Osteocyte (in vitro differentiated cells): ENCODE measurements around the gene KLK2. TPM values are rescaled to one million over a fixed set of nuclear protein-coding genes. Genes with fewer than 3 reads are reported as not detected.

ENCODE experiments used
- DNase-seq: peaks from one replicate; pipeline ENCODE4 v3.0.0; 2021; ENCODE audit warnings: mixed read lengths; ENCODE audit not compliant: unreplicated experiment; ENCODE audit errors: extremely low spot score
- H3K27ac Mint-ChIP-seq: one replicate; pipeline ENCODE4 v1.8.0; 2021; ENCODE audit warnings: mild to moderate bottlenecking, mixed read lengths; ENCODE audit not compliant: unreplicated experiment
- H3K27me3 Mint-ChIP-seq: one replicate; pipeline ENCODE4 v1.8.0; 2021; ENCODE audit warnings: mixed read lengths; ENCODE audit not compliant: unreplicated experiment
- H3K36me3 Mint-ChIP-seq: one replicate; pipeline ENCODE4 v1.8.0; 2021; ENCODE audit warnings: mixed read lengths; ENCODE audit not compliant: unreplicated experiment
- H3K4me1 Mint-ChIP-seq: one replicate; pipeline ENCODE4 v1.8.0; 2021; ENCODE audit warnings: mixed read lengths; ENCODE audit not compliant: unreplicated experiment
- H3K4me3 Mint-ChIP-seq: one replicate; pipeline ENCODE4 v1.8.0; 2021; ENCODE audit warnings: mild to moderate bottlenecking, moderate library complexity, mixed read lengths; ENCODE audit not compliant: unreplicated experiment
- H3K9me3 Mint-ChIP-seq: one replicate; pipeline ENCODE4 v1.8.0; 2021; ENCODE audit warnings: mixed read lengths; ENCODE audit not compliant: unreplicated experiment
- CTCF ChIP-seq: fragments of 200-600 bp; sonication (generic); IDR thresholded peaks from 2 replicates; pipeline ENCODE4 v1.5.0; 2021; ENCODE audit warnings: antibody characterized with exemption, mild to moderate bottlenecking, moderate library complexity
- total RNA-seq: library from RNA; stranded (reverse); gene quantifications from 2 replicates; pipeline ENCODE4 v1.2.1, GENCODE V29; 2021

The KLK2 gene
- total RNA-seq, 1 donor from 2014 or later: not detected

- peaks cover 2% of the 10 kb centered on the region for H3K27me3 Mint-ChIP-seq
- no peaks in the 10 kb centered on the region for H3K4me1 Mint-ChIP-seq
- H3K36me3 Mint-ChIP-seq: no peaks in the 10 kb centered on the region
- no peak overlapping the region for H3K4me3 Mint-ChIP-seq
- H3K27ac Mint-ChIP-seq: no peak overlapping the region
- no peaks in the 10 kb centered on the region for H3K9me3 Mint-ChIP-seq
- no peak for DNase-seq
- TF ChIP-seq CTCF: no peak
These were observed 35.1 kb downstream of the KLK2 start for GRCh38 chr19:50908336-50908735.

- no peak overlapping the region for H3K27ac Mint-ChIP-seq
- H3K4me3 Mint-ChIP-seq: no peak overlapping the region
- no peak for TF ChIP-seq CTCF
- no peaks in the 10 kb centered on the region for H3K9me3 Mint-ChIP-seq
- no peaks in the 10 kb centered on the region for H3K4me1 Mint-ChIP-seq
- H3K36me3 Mint-ChIP-seq: no peaks in the 10 kb centered on the region
- DNase-seq: no peak
- peaks cover 2% of the 10 kb centered on the region for H3K27me3 Mint-ChIP-seq
These were observed 36.2 kb downstream of the KLK2 start for GRCh38 chr19:50909240-50910070.

- DNase-seq: no peak
- no peaks in the 10 kb centered on the region for H3K36me3 Mint-ChIP-seq
- H3K4me3 Mint-ChIP-seq: no peak overlapping the region
- no peak overlapping the region for H3K27ac Mint-ChIP-seq
- H3K9me3 Mint-ChIP-seq: no peaks in the 10 kb centered on the region
- H3K4me1 Mint-ChIP-seq: no peaks in the 10 kb centered on the region
- no peak for TF ChIP-seq CTCF
- H3K27me3 Mint-ChIP-seq: peaks cover 2% of the 10 kb centered on the region
These were observed 37.5 kb downstream of the KLK2 start for GRCh38 chr19:50910722-50911121.

- Mint-ChIP-seq H3K4me3 (no peak within 1 kb of the TSS), H3K27ac (no peak within 1 kb of the TSS), H3K9me3 (no peaks in the 10 kb centered on the region), H3K27me3 (peaks cover 2% of the 10 kb centered on the region), H3K4me1 (no peaks in the 10 kb centered on the region), H3K36me3 (no peaks in the 10 kb centered on the region)
- DNase-seq: no peak
- no peak for TF ChIP-seq CTCF
These were observed 38.2 kb downstream of the KLK2 start, which contains the start of gene KLK4 for GRCh38 chr19:50911206-50912101. Gene KLK4, minus strand, starts transcription at chr19:50911395. Its CDS starts 657 bp downstream, at chr19:50910738.
